H1 (cell line): ENCODE measurements around the gene HSD17B1. TPM values are rescaled to one million over a fixed set of nuclear protein-coding genes. Genes with fewer than 3 reads are reported as not detected.

Source experiments
- CTCF ChIA-PET: fragments of 300-600 bp; sonication (Branson Sonifier 250); formaldehyde crosslinking; loops from one replicate; lab custom pipeline; 2021; ENCODE audit not compliant: partially characterized antibody; lab: Charles Lee
- POLR2A ChIA-PET: fragments of 300-600 bp; sonication (Branson Sonifier 250); formaldehyde crosslinking; loops from one replicate; lab custom pipeline; 2021; ENCODE audit warnings: inconsistent platforms; ENCODE audit not compliant: partially characterized antibody; lab: Charles Lee
- DNase-seq, 2 experiments: peaks; one replicate each; pipeline versions ENCODE4 v3.0.0 to v3.0.0-alpha.2; 2010 to 2022; ENCODE audit warnings: low spot score in 2 of 2, low read depth in 1 of 2, mixed read lengths in 1 of 2
- FAIRE-seq: peaks from 2 replicates; lab custom pipeline; 2011; peaks lifted over from hg19 to GRCh38; lab: Jason Lieb, UNC
- H2AFZ ChIP-seq: 2 replicates; pipeline ENCODE4 v1.8.1; 2012; ENCODE audit warnings: low read length, inconsistent platforms
- H2AK5ac ChIP-seq: 2 replicates; pipeline ENCODE4 v1.6.1; 2013; ENCODE audit warnings: low read depth, low read length
- H2BK120ac ChIP-seq: replicated peaks from 2 replicates; pipeline ENCODE3; 2013; ENCODE audit warnings: low read depth, low read length, inconsistent platforms
- H2BK12ac ChIP-seq: 2 replicates; pipeline ENCODE4 v1.6.1; 2013; ENCODE audit warnings: low read depth, low read length
- H2BK15ac ChIP-seq: 2 replicates; pipeline ENCODE4 v1.6.1; 2013; ENCODE audit warnings: low read length
- H2BK20ac ChIP-seq: 2 replicates; pipeline ENCODE4 v1.6.1; 2013; ENCODE audit warnings: low read length
- H2BK5ac ChIP-seq: 2 replicates; pipeline ENCODE4 v1.6.1; 2013; ENCODE audit warnings: low read depth, low read length
- H3K14ac ChIP-seq: 2 replicates; pipeline ENCODE4 v1.6.1; 2013; ENCODE audit warnings: inconsistent platforms; ENCODE audit not compliant: insufficient read length
- H3K18ac ChIP-seq: 2 replicates; pipeline ENCODE4 v1.6.1; 2013; ENCODE audit warnings: low read length; ENCODE audit errors: extremely low read depth
- H3K23ac ChIP-seq: 2 replicates; pipeline ENCODE4 v1.6.1; 2013; ENCODE audit warnings: inconsistent platforms; ENCODE audit not compliant: insufficient read length
- H3K23me2 ChIP-seq: 2 replicates; pipeline ENCODE4 v1.6.1; 2013; ENCODE audit warnings: low read depth, low read length
- H3K27ac ChIP-seq: 2 replicates; pipeline ENCODE4 v1.6.1; 2011; ENCODE audit warnings: low read depth, low read length, inconsistent platforms
- H3K27me3 ChIP-seq, 4 experiments: replicated peaks in 1 of 4; 1 replicate in 1 of 4; 2 replicates in 3 of 4; pipeline versions ENCODE4 v1.6.1 to v1.8.1; 2011 to 2013; ENCODE audit warnings: low read length in 3 of 4, mild to moderate bottlenecking in 3 of 4, inconsistent platforms in 2 of 4, mixed read lengths in 2 of 4, moderate library complexity in 1 of 4; ENCODE audit not compliant: control insufficient read depth in 3 of 4, insufficient read depth in 3 of 4; ENCODE audit errors: extremely low read depth in 1 of 4
- H3K36me3 ChIP-seq, 4 experiments: 2 replicates each; pipeline versions ENCODE4 v1.6.1 to v1.8.1; 2011 to 2013; ENCODE audit warnings: mild to moderate bottlenecking in 4 of 4, low read length in 3 of 4, moderate library complexity in 2 of 4, control low read depth in 1 of 4, inconsistent platforms in 1 of 4; ENCODE audit not compliant: insufficient read depth in 4 of 4, control insufficient read depth in 2 of 4
- H3K4ac ChIP-seq: replicated peaks from 2 replicates; pipeline ENCODE3; 2013; ENCODE audit warnings: low read length, low read depth, mixed read lengths, inconsistent platforms; ENCODE audit not compliant: insufficient read length
- H3K4me1 ChIP-seq, 4 experiments: replicated peaks in 1 of 4; 1 replicate in 1 of 4; 2 replicates in 3 of 4; pipeline versions ENCODE4 v1.6.1 to v1.8.1; 2011 to 2013; ENCODE audit warnings: low read length in 3 of 4, inconsistent platforms in 2 of 4, mixed read lengths in 1 of 4; ENCODE audit not compliant: insufficient read depth in 4 of 4, control insufficient read depth in 3 of 4
- H3K4me2 ChIP-seq, 2 experiments: 2 replicates each; pipeline versions ENCODE4 v1.6.1 to v1.8.1; 2011 to 2013; ENCODE audit warnings: low read depth in 2 of 2, low read length in 2 of 2, control low read depth in 1 of 2, inconsistent platforms in 1 of 2, mild to moderate bottlenecking in 1 of 2; ENCODE audit not compliant: insufficient read depth in 1 of 2
- H3K4me3 ChIP-seq, 4 experiments: fragments of 200-600, 300-600 bp in 1 of 4; sonication (generic), shearing (Covaris generic), sonication (Bioruptor Twin) in 1 of 4; 2 replicates each; pipeline versions ENCODE4 v1.5.1 to v1.8.1; 2011 to 2016; ENCODE audit warnings: low read length in 4 of 4, low read depth in 3 of 4, control low read depth in 2 of 4, inconsistent platforms in 2 of 4, mild to moderate bottlenecking in 2 of 4, mixed read lengths in 1 of 4, moderate library complexity in 1 of 4; ENCODE audit not compliant: insufficient read depth in 2 of 4; ENCODE audit errors: extremely low read depth in 1 of 4
- H3K56ac ChIP-seq: replicated peaks from 2 replicates; pipeline ENCODE3; 2013; ENCODE audit warnings: low read depth, mild to moderate bottlenecking, mixed read lengths, low read length, inconsistent platforms; ENCODE audit not compliant: insufficient read length
- H3K79me1 ChIP-seq: 2 replicates; pipeline ENCODE4 v1.6.1; 2013; ENCODE audit warnings: low read depth, low read length, control low read depth
- H3K79me2 ChIP-seq, 2 experiments: 2 replicates each; pipeline versions ENCODE4 v1.6.1 to v1.8.1; 2012 to 2013; ENCODE audit warnings: low read length in 2 of 2, mild to moderate bottlenecking in 2 of 2, inconsistent platforms in 1 of 2; ENCODE audit not compliant: insufficient read depth in 2 of 2, control insufficient read depth in 1 of 2
- H3K9ac ChIP-seq, 4 experiments: replicated peaks in 1 of 4; 1 replicate in 1 of 4; 2 replicates in 3 of 4; pipeline versions ENCODE4 v1.6.1 to v1.8.1; 2011 to 2013; ENCODE audit warnings: low read depth in 3 of 4, low read length in 3 of 4, control low read depth in 2 of 4, mild to moderate bottlenecking in 2 of 4, moderate library complexity in 2 of 4, inconsistent platforms in 1 of 4; ENCODE audit errors: extremely low read depth in 1 of 4
- H3K9me3 ChIP-seq, 2 experiments: 2 replicates each; pipeline versions ENCODE4 v1.6.1 to v1.8.1; 2012 to 2013; ENCODE audit warnings: mild to moderate bottlenecking in 2 of 2, moderate library complexity in 2 of 2, control low read depth in 1 of 2, inconsistent platforms in 1 of 2, low read depth in 1 of 2, low read length in 1 of 2, mixed read lengths in 1 of 2; ENCODE audit not compliant: insufficient read depth in 2 of 2
- H4K20me1 ChIP-seq, 2 experiments: replicated peaks in 1 of 2; 2 replicates each; pipeline versions ENCODE3 to v1.8.1; 2011 to 2013; ENCODE audit warnings: inconsistent platforms in 2 of 2, low read length in 2 of 2, mild to moderate bottlenecking in 1 of 2; ENCODE audit not compliant: insufficient read depth in 2 of 2, control insufficient read depth in 1 of 2
- H4K5ac ChIP-seq: 2 replicates; pipeline ENCODE4 v1.6.1; 2013; ENCODE audit warnings: low read length, low read depth, mixed read lengths, inconsistent platforms; ENCODE audit not compliant: insufficient read length
- H4K8ac ChIP-seq: 2 replicates; pipeline ENCODE4 v1.8.0; 2013; ENCODE audit warnings: mild to moderate bottlenecking, moderate library complexity, low read length, inconsistent platforms; ENCODE audit not compliant: insufficient read depth; ENCODE audit errors: extremely low read depth
- H4K91ac ChIP-seq: replicated peaks from 2 replicates; pipeline ENCODE3; 2013; ENCODE audit warnings: low read length, mixed read lengths, inconsistent platforms; ENCODE audit not compliant: insufficient read length
- CBX8 ChIP-seq: fragments of 300-800, 300-1000 bp; sonication (generic); IDR thresholded peaks from 2 replicates; pipeline ENCODE4 v1.7.1; 2016; ENCODE audit warnings: low read depth, low read length, borderline replicate concordance
- CTCF ChIP-seq, 3 experiments: IDR thresholded peaks; 1 replicate in 2 of 3; 2 replicates in 1 of 3; pipeline versions ENCODE4 v1.5.1 to v1.6.1; 2011; ENCODE audit warnings: low read length in 3 of 3, mild to moderate bottlenecking in 3 of 3, inconsistent platforms in 2 of 3, low read depth in 1 of 3, moderate library complexity in 1 of 3; ENCODE audit not compliant: insufficient read depth in 1 of 3; ENCODE audit errors: control extremely low read depth in 1 of 3
- EZH2 ChIP-seq: fragments of 200-600 bp; sonication (generic); IDR thresholded peaks from 2 replicates; pipeline ENCODE4 v1.7.1; 2012; ENCODE audit warnings: low read depth, mild to moderate bottlenecking, moderate library complexity, low read length, inconsistent platforms; ENCODE audit not compliant: severe bottlenecking
- GABPA ChIP-seq: IDR thresholded peaks from 2 replicates; pipeline ENCODE4 v1.6.1; 2011; ENCODE audit warnings: mild to moderate bottlenecking, low read length, moderate library complexity, borderline replicate concordance; ENCODE audit not compliant: insufficient read depth
- HDAC2 ChIP-seq, 2 experiments: fragments of 300-600 bp in 1 of 2; sonication (generic) in 1 of 2; IDR thresholded peaks; 2 replicates each; pipeline ENCODE4 v1.6.1; 2011 to 2012; ENCODE audit warnings: low read depth in 2 of 2, low read length in 2 of 2, mild to moderate bottlenecking in 2 of 2, moderate library complexity in 2 of 2, borderline replicate concordance in 1 of 2, inconsistent platforms in 1 of 2
- KDM5A ChIP-seq: fragments of 200-600 bp; IDR thresholded peaks from 2 replicates; pipeline ENCODE4 v1.7.1; 2012; ENCODE audit warnings: mild to moderate bottlenecking, low read length, inconsistent platforms, mixed read lengths
- SP2 ChIP-seq: IDR thresholded peaks from 2 replicates; pipeline ENCODE4 v1.6.1; 2012; ENCODE audit warnings: mild to moderate bottlenecking, low read length, inconsistent platforms
- TBP ChIP-seq: IDR thresholded peaks from 2 replicates; pipeline ENCODE4 v1.6.1; 2011; ENCODE audit warnings: low read depth, low read length, improper control_type of control experiment
- ZNF274 ChIP-seq: IDR thresholded peaks from 2 replicates; pipeline ENCODE4 v1.7.0; 2012; ENCODE audit warnings: low read length, borderline replicate concordance; ENCODE audit errors: extremely low read depth
- WGBS, 2 experiments: shearing (Covaris generic) in 1 of 2; methylation state at CpG; one replicate each; pipeline versions ENCODE4 v1.1.6 to v1.1.7; 2013 to 2015; ENCODE audit warnings: low lambda C conversion rate in 2 of 2, mixed read lengths in 2 of 2, inconsistent platforms in 1 of 2, low coverage in 1 of 2, missing lambda C conversion rate in 1 of 2; ENCODE audit not compliant: insufficient replicate concordance in 2 of 2, insufficient coverage in 1 of 2, insufficient read length in 1 of 2; ENCODE audit errors: extremely low coverage in 1 of 2, missing lambda C conversion rate in 1 of 2; 5-methylcytosine and 5-hydroxymethylcytosine counted together
- polyA plus RNA-seq, 7 experiments: library from polyadenylated mRNA; depleted of rRNA in 3 of 7; stranded (reverse) in 5 of 7; unstranded in 2 of 7; fragments of >200 nt in 5 of 7; fragments of 200-250 nt in 2 of 7; gene quantifications; 1 replicate in 5 of 7; 2 replicates in 1 of 7; 4 replicates in 1 of 7; pipeline versions ENCODE4 v1.2.1 to v1.2.3, GENCODE V29; 2011 to 2013; ENCODE audit warnings: missing spikeins in 2 of 7, mixed read lengths in 2 of 7
- total RNA-seq: library from RNA; stranded (reverse); fragmentation: NEBNext Ultra II Directional; extraction: Animal tissue kit (Norgen Biotek cat#: 25700); gene quantifications from 2 replicates; pipeline ENCODE4 v1.2.1, GENCODE V29; 2021
- TF ChIP-seq, protein P1 (sequence below): IDR thresholded peaks from 2 replicates; pipeline ENCODE4 v1.6.1; 2012; ENCODE audit warnings: inconsistent platforms

HSD17B1 gene
- total and polyA plus RNA-seq, 2 of the 8 experiments (the other 6 are each of a cell fraction or from before 2014, with no cell fraction given) = 0.88 to 1.0 TPM

DNA sequence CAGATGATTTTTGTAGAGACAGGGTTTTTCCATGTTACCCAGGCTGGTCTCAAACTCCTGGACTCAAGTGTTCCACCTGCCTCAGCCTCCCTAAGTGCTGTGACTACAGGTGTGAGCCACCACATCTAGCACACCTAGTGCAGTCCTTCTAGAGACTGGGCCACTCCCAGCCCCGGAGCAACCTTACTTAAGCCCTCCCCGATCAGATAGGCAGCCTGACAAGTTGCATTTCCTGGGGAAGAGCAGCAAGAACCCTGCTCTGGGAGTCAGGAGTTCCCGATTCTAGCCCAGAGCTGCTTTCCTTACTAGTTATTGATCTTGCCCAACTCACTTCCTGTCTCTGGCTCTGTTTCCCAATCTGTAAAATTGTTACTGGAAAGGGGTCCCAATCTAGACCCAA lies 23.7 kb upstream of the HSD17B1 start:
- FAIRE-seq = no peak
- no peak overlapping the region for H2BK5ac ChIP-seq
- H3K4me1 ChIP-seq = no peaks in the 10 kb centered on the region
- TF ChIP-seq SP2 (no peak), GABPA (no peak), ZNF274 (no peak), TBP (no peak), EZH2 (no peak), CTCF (IDR thresholded peaks at IDR 0.05; ENCODE audit: control extremely low read depth in 1 of 3, insufficient read depth in 1 of 3, low read depth in 1 of 3, low read length in 3 of 3) (no peak), KDM5A (no peak), HDAC2 (IDR thresholded peaks at IDR 0.05; ENCODE audit: borderline replicate concordance in 1 of 2, low read depth in 2 of 2, low read length in 2 of 2) (no peak), CBX8 (no peak)
- TF ChIP-seq, protein P1, sequence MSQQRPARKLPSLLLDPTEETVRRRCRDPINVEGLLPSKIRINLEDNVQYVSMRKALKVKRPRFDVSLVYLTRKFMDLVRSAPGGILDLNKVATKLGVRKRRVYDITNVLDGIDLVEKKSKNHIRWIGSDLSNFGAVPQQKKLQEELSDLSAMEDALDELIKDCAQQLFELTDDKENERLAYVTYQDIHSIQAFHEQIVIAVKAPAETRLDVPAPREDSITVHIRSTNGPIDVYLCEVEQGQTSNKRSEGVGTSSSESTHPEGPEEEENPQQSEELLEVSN = no peak

More for the DNA sequence above, 23.7 kb upstream of the HSD17B1 start:
- no peak overlapping the region for H3K4me2 ChIP-seq
- ChIA-PET CTCF (interaction anchor here (0.7 to 6.3 kb wide), 6 partner anchors 10 to 425 kb away, joined by 3 to 69 read pairs (median 3); no protein-coding TSS in a partner anchor), POLR2A (no interaction called here)
- H4K5ac ChIP-seq = no peak overlapping the region
- H3K23me2 ChIP-seq = no peaks in the 10 kb centered on the region; the same call in 1 of the 2 replicates
- H3K4me3 ChIP-seq = no peak overlapping the region
- no peak overlapping the region for H3K14ac ChIP-seq
- H3K27ac ChIP-seq = no peak overlapping the region
- no peak overlapping the region for H3K4ac ChIP-seq
- H3K18ac ChIP-seq = no peak overlapping the region
- H4K8ac ChIP-seq = no peak overlapping the region
- no peaks in the 10 kb centered on the region for H3K79me2 ChIP-seq
- no peak overlapping the region for H4K91ac ChIP-seq
- no peak overlapping the region for H3K23ac ChIP-seq
- no peak overlapping the region for H2BK20ac ChIP-seq
- H2BK120ac ChIP-seq = no peak overlapping the region
- no peak for DNase-seq
- H2AFZ ChIP-seq = no peak overlapping the region
- peaks cover 0 to 6% (median 0%) of the 10 kb centered on the region in 4 experiments; a peak in 3 of 7 replicates for H3K27me3 ChIP-seq
- H3K36me3 ChIP-seq = no peaks in the 10 kb centered on the region
- H2AK5ac ChIP-seq = no peak overlapping the region
- 86% methylated on average over 3 of the region's 3 CpGs; no CpG with 5 or more reads in 1 of the 2 experiments for WGBS, 2 experiments
- no peaks in the 10 kb centered on the region for H3K9me3 ChIP-seq
- H3K9ac ChIP-seq = no peak overlapping the region
- H4K20me1 ChIP-seq = no peaks in the 10 kb centered on the region
- H2BK15ac ChIP-seq = no peak overlapping the region
- no peak overlapping the region for H3K56ac ChIP-seq
- no peak overlapping the region for H2BK12ac ChIP-seq
- no peaks in the 10 kb centered on the region for H3K79me1 ChIP-seq
